HCT116 (cell line): ENCODE measurements around the gene DIO3. TPM values are rescaled to one million over a fixed set of nuclear protein-coding genes. Genes with fewer than 3 reads are reported as not detected.

Experiments used
- ATAC-seq: fragments of 200-7000 bp; cut with Tn5 transposase; 2 replicates; pipeline ENCODE4 v1.9.1; 2020; ENCODE audit warnings: mild to moderate bottlenecking, moderate library complexity
- BruUV-seq: library from RNA; stranded (reverse); fragments of 400-500 nt; replicated peaks from 2 replicates; lab custom pipeline; 2021; lab: Mats Ljungman, UMichigan
- CTCF ChIA-PET: fragments of 300-600 bp; sonication (Branson Sonifier 250); formaldehyde crosslinking; loops from one replicate; lab custom pipeline; 2021; ENCODE audit warnings: antibody characterized with exemption; lab: Charles Lee
- POLR2A ChIA-PET: fragments of 300-600, 350-600 bp; sonication (Branson Sonifier 250); formaldehyde crosslinking; loops from one replicate; lab custom pipeline; 2021; ENCODE audit warnings: antibody characterized with exemption; lab: Charles Lee
- RAD21 ChIA-PET, 2 experiments: fragments of 300-600 bp; sonication (Branson Sonifier 250); formaldehyde crosslinking; loops; one replicate each; lab custom pipeline; 2023; ENCODE audit warnings: low total read pairs in 2 of 2; ENCODE audit not compliant: uncharacterized antibody in 2 of 2, unreplicated experiment in 2 of 2, low non-redundant PET in 1 of 2; lab: Charles Lee
- DNase-seq: peaks from one replicate; pipeline ENCODE4 v3.0.0-alpha.2; 2010; ENCODE audit warnings: low read depth, low spot score
- H2AFZ ChIP-seq: fragments of 200-600 bp; shearing (Covaris generic), sonication (generic); 2 replicates; pipeline ENCODE4 v1.6.1; 2017; ENCODE audit warnings: low read depth, mixed run types, mixed read lengths, antibody characterized with exemption, low read length; ENCODE audit not compliant: poor library complexity, severe bottlenecking
- H3K27ac ChIP-seq: 2 replicates; pipeline ENCODE4 v1.5.1; 2012; ENCODE audit warnings: low read depth, low read length
- H3K27me3 ChIP-seq: fragments of 200-600 bp; sonication (generic); 2 replicates; pipeline ENCODE4 v1.6.1; 2016; ENCODE audit warnings: mixed run types, low read length, mixed read lengths; ENCODE audit not compliant: insufficient read depth
- H3K36me3 ChIP-seq, 2 experiments: fragments of 200-500 bp in 1 of 2; fragments of 200-600 bp in 1 of 2; sonication (Bioruptor generic) in 1 of 2; sonication (generic) in 1 of 2; 2 replicates each; pipeline versions ENCODE4 v1.5.1 to v1.6.1; 2014 to 2016; ENCODE audit warnings: low read length in 2 of 2, inconsistent platforms in 1 of 2, mixed read lengths in 1 of 2, mixed run types in 1 of 2; ENCODE audit not compliant: insufficient read depth in 2 of 2, control insufficient read depth in 1 of 2
- H3K4me1 ChIP-seq, 2 experiments: fragments of 200-600 bp in 1 of 2; sonication (generic) in 1 of 2; 2 replicates each; pipeline versions ENCODE4 v1.5.1 to v1.6.1; 2012 to 2017; ENCODE audit warnings: low read length in 2 of 2, inconsistent platforms in 1 of 2, mild to moderate bottlenecking in 1 of 2, mixed read lengths in 1 of 2, mixed run types in 1 of 2, moderate library complexity in 1 of 2; ENCODE audit not compliant: insufficient read depth in 2 of 2, control insufficient read depth in 1 of 2
- H3K4me2 ChIP-seq: fragments of 200-600 bp; sonication (generic); 2 replicates; pipeline ENCODE4 v1.6.1; 2017; ENCODE audit warnings: mixed run types, low read length, mixed read lengths
- H3K4me3 ChIP-seq, 2 experiments: fragments of 200-600 bp in 1 of 2; sonication (generic) in 1 of 2; replicated peaks in 1 of 2; 2 replicates each; pipeline ENCODE4 v1.5.1; 2011 to 2016; ENCODE audit warnings: low read length in 2 of 2, control low read depth in 1 of 2, low read depth in 1 of 2, mild to moderate bottlenecking in 1 of 2, mixed read lengths in 1 of 2, mixed run types in 1 of 2
- H3K79me2 ChIP-seq: fragments of 200-600 bp; sonication (generic); 2 replicates; pipeline ENCODE4 v1.6.1; 2017; ENCODE audit warnings: mild to moderate bottlenecking, mixed run types, low read length, moderate library complexity, mixed read lengths; ENCODE audit not compliant: insufficient read depth
- H3K9ac ChIP-seq: fragments of 200-600 bp; sonication (generic); 2 replicates; pipeline ENCODE4 v1.6.1; 2016; ENCODE audit warnings: low read length, mixed read lengths
- H3K9me2 ChIP-seq: fragments of 200-600 bp; sonication (generic), shearing (Covaris generic); 2 replicates; pipeline ENCODE4 v1.6.1; 2017; ENCODE audit warnings: mixed run types, mild to moderate bottlenecking, moderate library complexity; ENCODE audit not compliant: insufficient read depth
- H3K9me3 ChIP-seq, 2 experiments: fragments of 200-500 bp in 1 of 2; fragments of 200-600 bp in 1 of 2; sonication (Bioruptor generic) in 1 of 2; sonication (generic) in 1 of 2; 2 replicates each; pipeline ENCODE4 v1.6.1; 2014 to 2017; ENCODE audit warnings: low read length in 2 of 2, mixed read lengths in 2 of 2, inconsistent platforms in 1 of 2, low read depth in 1 of 2, mild to moderate bottlenecking in 1 of 2, mixed run types in 1 of 2, moderate library complexity in 1 of 2; ENCODE audit not compliant: control insufficient read depth in 1 of 2, insufficient read depth in 1 of 2
- H4K20me1 ChIP-seq: fragments of 200-600 bp; sonication (generic), shearing (Covaris generic); 2 replicates; pipeline ENCODE4 v1.6.1; 2017; ENCODE audit warnings: mixed run types, mild to moderate bottlenecking, moderate library complexity; ENCODE audit not compliant: insufficient read depth
- ATF3 ChIP-seq: IDR thresholded peaks from 2 replicates; pipeline ENCODE4 v1.6.1; 2012
- CBX3 ChIP-seq: IDR thresholded peaks from 2 replicates; pipeline ENCODE4 v1.6.1; 2012; ENCODE audit warnings: low read depth
- CEBPB ChIP-seq: IDR thresholded peaks from 2 replicates; pipeline ENCODE4 v1.6.1; 2012; ENCODE audit warnings: low read depth
- EGR1 ChIP-seq: IDR thresholded peaks from 2 replicates; pipeline ENCODE4 v1.6.1; 2012; ENCODE audit warnings: low read depth
- EZH2 ChIP-seq: fragments of 200-600 bp; sonication (generic); IDR thresholded peaks from 2 replicates; pipeline ENCODE4 v1.6.1; 2017; ENCODE audit warnings: antibody characterized with exemption, mixed run types
- POLR2AphosphoS5 ChIP-seq: IDR thresholded peaks from 2 replicates; pipeline ENCODE4 v1.6.1; 2011; ENCODE audit warnings: mild to moderate bottlenecking, low read depth, low read length, moderate library complexity
- RAD21 ChIP-seq: IDR thresholded peaks from 2 replicates; pipeline ENCODE4 v1.6.1; 2012; ENCODE audit warnings: low read depth, mild to moderate bottlenecking
- SIN3A ChIP-seq: IDR thresholded peaks from 2 replicates; pipeline ENCODE4 v1.6.1; 2012; ENCODE audit warnings: low read depth
- SP1 ChIP-seq: IDR thresholded peaks from 2 replicates; pipeline ENCODE4 v1.6.1; 2012; ENCODE audit warnings: low read depth
- SRF ChIP-seq: IDR thresholded peaks from 2 replicates; pipeline ENCODE4 v1.6.1; 2012; ENCODE audit warnings: low read depth
- ZBTB33 ChIP-seq: IDR thresholded peaks from 2 replicates; pipeline ENCODE4 v1.6.1; 2011; ENCODE audit warnings: mild to moderate bottlenecking, low read length, moderate library complexity; ENCODE audit not compliant: insufficient replicate concordance; ENCODE audit errors: extremely low read depth
- ZFX ChIP-seq: fragments of 450-650 bp; IDR thresholded peaks from 2 replicates; pipeline ENCODE4 v1.6.1; 2017
- ZNF274 ChIP-seq: fragments of 200-500 bp; sonication (Bioruptor generic); IDR thresholded peaks from 2 replicates; pipeline ENCODE4 v1.6.1; 2014; ENCODE audit warnings: mild to moderate bottlenecking, low read depth, low read length, inconsistent platforms
- intact Hi-C: fragments of 100-400 bp; cut with micrococcal nuclease; formaldehyde crosslinking; loops from 2 replicates; pipeline ENCODE4 v1.10.0; 2022
- total RNA-seq: library from RNA; stranded (reverse); gene quantifications from one replicate; pipeline ENCODE4 v1.2.1, GENCODE V29; 2021; ENCODE audit not compliant: unreplicated experiment

Gene DIO3
- total RNA-seq, 1 experiment from 2014 or later = 0.34 TPM

GRCh38 chr14:101557321-101557695 is 4.0 kb upstream of the DIO3 start:
- Histone ChIP-seq H3K9ac (no peak overlapping the region), H3K9me3 (no peaks in the 10 kb centered on the region), H3K27me3 (no peaks in the 10 kb centered on the region), H4K20me1 (no peaks in the 10 kb centered on the region), H3K4me3 (no peak overlapping the region), H3K4me1 (peaks cover 11 to 16% of the 10 kb centered on the region in 2 experiments), H3K27ac (no peak overlapping the region), H3K4me2 (no peak overlapping the region), H3K79me2 (no peaks in the 10 kb centered on the region), H2AFZ (no peak overlapping the region), H3K9me2 (no peaks in the 10 kb centered on the region), H3K36me3 (no peaks in the 10 kb centered on the region)
- no peak for DNase-seq
- BruUV-seq = no TSS peak
- TF ChIP-seq POLR2AphosphoS5 = no peak
- no peak for TF ChIP-seq ZNF274
- TF ChIP-seq SP1 = no peak
- no peak for TF ChIP-seq CBX3
- no peak for TF ChIP-seq ZFX
- no peak for TF ChIP-seq SIN3A
- TF ChIP-seq RAD21 = no peak
- TF ChIP-seq ZBTB33 = no peak
- TF ChIP-seq SRF = no peak
- TF ChIP-seq CEBPB = no peak
- no peak for TF ChIP-seq EGR1
- TF ChIP-seq ATF3 = no peak
- no peak for TF ChIP-seq EZH2
- ChIA-PET POLR2A (no interaction called here), CTCF (no interaction called here), RAD21 (no interaction called here)
- ATAC-seq = no peak
- intact Hi-C loops = no loop called here
